WTC11 (cell line): ENCODE data around the gene CDH13.

ENCODE experiments used
- CBFB ChIP-seq: sonication (generic); formaldehyde crosslinking; IDR thresholded peaks from 2 replicates; pipeline ENCODE4 v1.8.1; 2022; ENCODE audit warnings: mild to moderate bottlenecking, low read depth, missing genetic modification reagents
- TF ChIP-seq, protein P1 (sequence below): sonication (generic); formaldehyde crosslinking; conservative IDR thresholded peaks from 2 replicates; pipeline ENCODE4 v1.8.1; 2023; ENCODE audit warnings: mild to moderate bottlenecking, low read depth, missing genetic modification reagents, moderate library complexity

- TF ChIP-seq CBFB (CRISPR knock-in tag): no peak
- TF ChIP-seq, protein P1, sequence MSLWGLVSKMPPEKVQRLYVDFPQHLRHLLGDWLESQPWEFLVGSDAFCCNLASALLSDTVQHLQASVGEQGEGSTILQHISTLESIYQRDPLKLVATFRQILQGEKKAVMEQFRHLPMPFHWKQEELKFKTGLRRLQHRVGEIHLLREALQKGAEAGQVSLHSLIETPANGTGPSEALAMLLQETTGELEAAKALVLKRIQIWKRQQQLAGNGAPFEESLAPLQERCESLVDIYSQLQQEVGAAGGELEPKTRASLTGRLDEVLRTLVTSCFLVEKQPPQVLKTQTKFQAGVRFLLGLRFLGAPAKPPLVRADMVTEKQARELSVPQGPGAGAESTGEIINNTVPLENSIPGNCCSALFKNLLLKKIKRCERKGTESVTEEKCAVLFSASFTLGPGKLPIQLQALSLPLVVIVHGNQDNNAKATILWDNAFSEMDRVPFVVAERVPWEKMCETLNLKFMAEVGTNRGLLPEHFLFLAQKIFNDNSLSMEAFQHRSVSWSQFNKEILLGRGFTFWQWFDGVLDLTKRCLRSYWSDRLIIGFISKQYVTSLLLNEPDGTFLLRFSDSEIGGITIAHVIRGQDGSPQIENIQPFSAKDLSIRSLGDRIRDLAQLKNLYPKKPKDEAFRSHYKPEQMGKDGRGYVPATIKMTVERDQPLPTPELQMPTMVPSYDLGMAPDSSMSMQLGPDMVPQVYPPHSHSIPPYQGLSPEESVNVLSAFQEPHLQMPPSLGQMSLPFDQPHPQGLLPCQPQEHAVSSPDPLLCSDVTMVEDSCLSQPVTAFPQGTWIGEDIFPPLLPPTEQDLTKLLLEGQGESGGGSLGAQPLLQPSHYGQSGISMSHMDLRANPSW (CRISPR knock-in tag): no peak
Observed at GRCh38 chr16:83579027-83579426, 952.3 kb downstream of the CDH13 start.
